HFFc6 (cell line): Measurements from ENCODE around the gene KLK13. TPM values are rescaled to one million over a fixed set of nuclear protein-coding genes. Genes with fewer than 3 reads are reported as not detected.

Experiments used
- DNase-seq: peaks from one replicate; pipeline ENCODE4 v3.0.0-alpha.2; 2018
- H3K27ac Mint-ChIP-seq: 2 replicates; pipeline ENCODE4 v1.8.0; 2020; ENCODE audit warnings: mild to moderate bottlenecking, mixed read lengths
- H3K27me3 Mint-ChIP-seq: 2 replicates; pipeline ENCODE4 v1.8.0; 2021; ENCODE audit warnings: mild to moderate bottlenecking, moderate library complexity, mixed read lengths; ENCODE audit not compliant: insufficient read depth
- H3K36me3 Mint-ChIP-seq: 2 replicates; pipeline ENCODE4 v1.8.0; 2021; ENCODE audit warnings: low read depth, mixed read lengths
- H3K4me1 Mint-ChIP-seq: 2 replicates; pipeline ENCODE4 v1.8.0; 2020; ENCODE audit warnings: low read depth, mixed read lengths
- H3K4me3 Mint-ChIP-seq: 2 replicates; pipeline ENCODE4 v1.8.0; 2020; ENCODE audit warnings: mild to moderate bottlenecking, moderate library complexity, mixed read lengths
- H3K9me3 Mint-ChIP-seq: 2 replicates; pipeline ENCODE4 v1.8.0; 2020; ENCODE audit warnings: mild to moderate bottlenecking, mixed read lengths
- total RNA-seq, 6 experiments: library from RNA; stranded (reverse); fragmentation: NEBNext Ultra II Directional; extraction: Animal tissue kit (Norgen Biotek cat#: 25700); gene quantifications; 2 replicates in 1 of 6; 3 replicates in 5 of 6; pipeline ENCODE4 v1.2.3, GENCODE V29; 2021
- TF ChIP-seq, protein P1 (sequence below): fragments of 200-600 bp; sonication (generic); IDR thresholded peaks from 2 replicates; pipeline ENCODE4 v1.5.0; 2021; ENCODE audit warnings: antibody characterized with exemption, mild to moderate bottlenecking

The KLK13 gene
- total RNA-seq, 6 experiments from 2014 or later: not detected

DNA sequence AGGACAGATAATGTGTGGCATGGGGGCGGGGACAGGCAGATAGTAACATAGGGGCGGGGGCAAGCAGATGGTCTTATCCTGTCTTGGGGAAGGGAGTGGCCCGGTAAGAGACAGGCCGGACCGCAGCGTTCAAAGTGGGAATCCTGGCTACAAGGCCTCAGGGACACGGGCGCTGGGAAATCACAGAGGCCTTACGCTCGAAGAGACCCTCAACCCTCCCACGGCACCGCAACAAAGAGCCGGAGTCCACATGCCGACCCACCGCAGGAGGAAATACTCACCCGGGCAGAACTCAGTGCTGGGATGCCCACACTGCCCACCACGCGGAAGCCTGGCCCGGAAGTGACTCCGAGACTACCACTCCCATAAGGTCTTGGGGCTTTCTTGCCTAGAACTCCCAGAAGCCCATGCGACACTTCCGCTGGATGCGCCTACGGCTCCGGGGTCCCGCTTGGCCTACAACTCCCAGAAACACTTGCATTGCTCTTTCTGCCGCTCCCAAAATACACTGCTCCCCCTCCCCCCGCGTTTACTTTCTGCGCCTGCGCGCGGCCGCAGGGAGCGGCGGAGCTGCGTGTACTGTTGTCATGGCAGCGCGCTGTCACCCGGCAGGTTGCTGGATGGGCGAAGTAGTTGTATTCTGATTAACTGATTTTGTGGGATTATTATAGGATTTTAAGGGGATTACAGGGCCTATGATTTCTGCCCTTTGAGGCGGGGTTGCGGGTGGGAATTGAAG lies 43.3 kb upstream of the KLK13 start, which contains the start of gene CTU1:
CTU1 (minus strand) TSS at position 344 of the 739 bp plus-strand sequence. CDS start 3,840 bp downstream, outside the sequence.
- H3K27me3 Mint-ChIP-seq: peaks cover 4% of the 10 kb centered on the region
- peak; percentile 99 for DNase-seq
- TF ChIP-seq, protein P1, sequence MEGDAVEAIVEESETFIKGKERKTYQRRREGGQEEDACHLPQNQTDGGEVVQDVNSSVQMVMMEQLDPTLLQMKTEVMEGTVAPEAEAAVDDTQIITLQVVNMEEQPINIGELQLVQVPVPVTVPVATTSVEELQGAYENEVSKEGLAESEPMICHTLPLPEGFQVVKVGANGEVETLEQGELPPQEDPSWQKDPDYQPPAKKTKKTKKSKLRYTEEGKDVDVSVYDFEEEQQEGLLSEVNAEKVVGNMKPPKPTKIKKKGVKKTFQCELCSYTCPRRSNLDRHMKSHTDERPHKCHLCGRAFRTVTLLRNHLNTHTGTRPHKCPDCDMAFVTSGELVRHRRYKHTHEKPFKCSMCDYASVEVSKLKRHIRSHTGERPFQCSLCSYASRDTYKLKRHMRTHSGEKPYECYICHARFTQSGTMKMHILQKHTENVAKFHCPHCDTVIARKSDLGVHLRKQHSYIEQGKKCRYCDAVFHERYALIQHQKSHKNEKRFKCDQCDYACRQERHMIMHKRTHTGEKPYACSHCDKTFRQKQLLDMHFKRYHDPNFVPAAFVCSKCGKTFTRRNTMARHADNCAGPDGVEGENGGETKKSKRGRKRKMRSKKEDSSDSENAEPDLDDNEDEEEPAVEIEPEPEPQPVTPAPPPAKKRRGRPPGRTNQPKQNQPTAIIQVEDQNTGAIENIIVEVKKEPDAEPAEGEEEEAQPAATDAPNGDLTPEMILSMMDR: no peak
- H3K9me3 Mint-ChIP-seq: no peaks in the 10 kb centered on the region
- H3K27ac Mint-ChIP-seq: peak within 1 kb of the TSS; percentile 93
- H3K36me3 Mint-ChIP-seq: peaks cover 16% of the 10 kb centered on the region
- peak within 1 kb of the TSS; percentile 98 for H3K4me3 Mint-ChIP-seq
- H3K4me1 Mint-ChIP-seq: peaks cover 11% of the 10 kb centered on the region

DNA sequence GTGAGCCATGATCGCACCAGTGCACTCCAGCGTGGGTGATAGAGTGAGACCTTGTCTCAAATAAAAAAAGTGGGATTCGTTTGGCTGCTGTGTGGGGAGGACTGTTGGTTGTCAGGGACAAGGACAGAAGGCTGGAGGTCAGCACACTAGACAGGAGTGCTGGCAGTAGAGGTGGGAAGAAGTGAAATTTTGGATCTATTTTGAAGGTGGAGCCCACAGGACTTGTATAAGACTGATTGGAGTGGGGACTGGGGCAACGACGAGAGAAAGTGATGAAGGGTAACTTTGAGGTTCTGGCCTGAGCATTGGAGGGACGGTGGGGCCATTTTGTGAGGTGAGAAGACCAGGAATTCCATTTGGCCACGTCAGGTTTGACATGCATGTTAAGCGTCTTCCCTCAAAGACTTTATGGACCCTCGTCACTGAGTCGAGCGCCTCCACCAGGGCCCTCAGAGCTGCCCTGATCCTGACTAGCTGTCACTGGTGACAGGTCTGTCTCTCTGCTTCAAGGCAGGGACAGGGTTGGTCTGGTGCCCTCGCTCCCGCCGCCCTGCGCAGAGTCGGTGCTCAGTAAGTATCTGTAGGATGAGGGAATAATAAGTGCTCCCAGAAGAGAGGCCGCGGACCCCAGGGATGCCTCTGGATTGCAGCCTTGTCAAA lies 42.6 kb upstream of the KLK13 start:
- TF ChIP-seq, protein P1: no peak; the same call in 1 of the 2 replicates
- Mint-ChIP-seq H3K4me3 (peak overlapping the region; percentile 98), H3K4me1 (peaks cover 11% of the 10 kb centered on the region), H3K27ac (peak overlapping the region; percentile 93), H3K9me3 (no peaks in the 10 kb centered on the region), H3K27me3 (peaks cover 4% of the 10 kb centered on the region), H3K36me3 (peaks cover 16% of the 10 kb centered on the region)
- peak; percentile 26 for DNase-seq

DNA sequence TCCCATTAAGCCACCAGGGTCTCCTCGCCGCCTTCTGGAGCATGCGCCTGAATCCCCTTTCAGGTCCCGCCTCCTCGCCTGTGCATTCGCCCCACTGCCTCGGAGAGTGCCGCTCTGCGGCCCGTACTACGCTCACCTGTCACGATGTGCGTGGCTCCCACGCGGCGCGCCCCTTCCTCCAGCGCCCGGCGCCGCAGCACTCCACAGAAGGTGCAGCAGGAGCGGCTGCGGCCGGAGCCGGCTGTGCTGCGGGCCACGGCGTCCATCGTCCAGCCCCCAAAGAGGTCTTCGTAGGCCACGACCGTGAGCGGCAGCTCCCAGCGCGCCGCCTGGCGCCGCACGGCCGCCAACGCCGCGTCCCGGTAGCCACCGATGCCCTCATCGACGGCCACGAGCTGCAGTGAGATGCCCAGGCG lies 39.0 kb upstream of the KLK13 start:
- TF ChIP-seq, protein P1: no peak
- H3K27ac Mint-ChIP-seq: no peak overlapping the region
- H3K4me1 Mint-ChIP-seq: peaks cover 15% of the 10 kb centered on the region
- DNase-seq: no peak
- H3K9me3 Mint-ChIP-seq: no peaks in the 10 kb centered on the region
- peaks cover 16% of the 10 kb centered on the region for H3K36me3 Mint-ChIP-seq
- H3K4me3 Mint-ChIP-seq: no peak overlapping the region
- H3K27me3 Mint-ChIP-seq: no peaks in the 10 kb centered on the region

DNA sequence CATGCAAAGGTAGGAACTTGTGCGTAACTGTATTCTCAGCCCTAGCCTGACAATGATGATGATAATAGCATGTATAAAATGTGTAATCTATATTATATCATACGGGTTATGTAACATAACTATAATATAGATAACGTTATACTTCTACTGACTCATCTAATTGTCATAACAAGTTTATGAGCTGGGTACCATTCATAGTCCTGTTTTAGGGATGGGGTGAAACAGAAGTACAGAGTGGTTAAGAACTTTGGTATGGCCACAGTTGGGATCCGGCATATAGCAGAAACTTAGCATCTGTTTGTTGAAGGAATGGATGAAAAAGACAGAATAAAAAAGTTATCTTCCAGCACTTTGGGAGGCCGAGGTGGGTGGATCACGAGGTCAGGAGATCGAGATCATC lies 38.1 kb upstream of the KLK13 start:
- Mint-ChIP-seq H3K27ac (no peak overlapping the region), H3K4me3 (no peak overlapping the region), H3K27me3 (no peaks in the 10 kb centered on the region), H3K36me3 (peaks cover 16% of the 10 kb centered on the region), H3K9me3 (no peaks in the 10 kb centered on the region), H3K4me1 (peaks cover 15% of the 10 kb centered on the region)
- no peak for DNase-seq
- TF ChIP-seq, protein P1: no peak

DNA sequence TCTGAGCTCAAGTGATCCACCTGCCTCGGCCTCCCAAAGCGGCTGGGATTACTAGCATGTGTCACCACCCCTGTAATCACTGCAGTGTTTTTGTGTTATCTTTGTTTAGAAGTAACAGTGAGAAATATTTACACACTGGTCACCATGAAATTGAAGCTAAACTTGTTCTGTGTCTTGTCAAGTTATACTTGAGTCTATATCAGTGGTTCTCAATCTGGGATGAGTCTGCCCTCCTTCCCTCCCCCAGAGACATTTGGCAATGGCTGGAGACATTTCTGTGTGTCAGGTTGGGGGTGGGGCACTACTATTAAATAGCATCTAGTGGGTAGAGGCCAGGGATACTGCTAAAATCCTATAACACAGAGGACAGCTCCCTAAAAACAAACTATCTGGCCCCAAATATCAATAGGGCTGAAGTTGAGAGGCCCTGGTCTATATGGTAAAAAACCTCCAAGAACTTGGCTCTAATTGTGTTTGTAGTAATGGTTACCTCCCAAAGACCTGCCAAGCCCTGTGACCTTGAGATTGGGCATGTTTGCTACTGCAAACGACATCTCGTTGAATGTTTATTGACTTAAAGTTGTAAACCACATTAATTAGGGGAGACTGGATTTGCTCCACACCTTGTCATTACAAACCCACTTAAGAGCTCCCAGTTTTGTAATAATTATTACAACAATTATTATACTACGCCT lies 36.4 kb upstream of the KLK13 start:
- H3K4me3 Mint-ChIP-seq: no peak overlapping the region
- H3K9me3 Mint-ChIP-seq: no peaks in the 10 kb centered on the region
- no peaks in the 10 kb centered on the region for H3K27me3 Mint-ChIP-seq
- TF ChIP-seq, protein P1: no peak
- DNase-seq: no peak
- no peak overlapping the region for H3K27ac Mint-ChIP-seq
- peaks cover 12% of the 10 kb centered on the region for H3K4me1 Mint-ChIP-seq
- H3K36me3 Mint-ChIP-seq: peaks cover 22% of the 10 kb centered on the region
